Gastroesophageal sphincter (tissue), 3 donors: ENCODE results near the gene PUM1.

Source experiments
- CTCF ChIP-seq, 4 experiments: fragments of 200-600 bp in 2 of 4; fragments of 450-650 bp in 2 of 4; sonication (generic) in 1 of 4; IDR thresholded peaks; one replicate each; pipeline ENCODE4 v1.5.1; 2017 to 2019; ENCODE audit warnings: antibody characterized with exemption in 4 of 4, mild to moderate bottlenecking in 2 of 4, moderate library complexity in 2 of 4
- EP300 ChIP-seq: sonication (generic); formaldehyde crosslinking; IDR thresholded peaks from one replicate; pipeline ENCODE4 v1.6.1; 2017; ENCODE audit warnings: antibody characterized with exemption, mild to moderate bottlenecking
- POLR2A ChIP-seq, 2 donors: fragments of 450-650 bp; IDR thresholded peaks; one replicate each; pipeline ENCODE4 v1.6.1; 2017; ENCODE audit warnings: antibody characterized with exemption in 2 of 2, mild to moderate bottlenecking in 2 of 2, moderate library complexity in 1 of 2
- POLR2AphosphoS5 ChIP-seq: sonication (generic); formaldehyde crosslinking; IDR thresholded peaks from one replicate; pipeline ENCODE4 v1.6.1; 2017; ENCODE audit warnings: antibody characterized with exemption

GRCh38 chr1:30988045-30988444, 77.5 kb downstream of the PUM1 start:
- no peak for TF ChIP-seq CTCF (IDR thresholded peaks at IDR 0.05)
- TF ChIP-seq POLR2A (IDR thresholded peaks at IDR 0.05): no peak
- no peak for TF ChIP-seq POLR2AphosphoS5
- TF ChIP-seq EP300: no peak
